Right lobe of liver (tissue), 6 donors: ENCODE data around the gene DNM3. TPM values are rescaled to one million over a fixed set of nuclear protein-coding genes. Genes with fewer than 3 reads are reported as not detected.

Experiments used
- ATAC-seq, 4 donors: fragments of 200-7000 bp; cut with Tn5 transposase; one replicate each; pipeline ENCODE4 v1.9.1; 2020; ENCODE audit warnings: mild to moderate bottlenecking in 4 of 4, moderate library complexity in 4 of 4
- DNase-seq, 3 donors: peaks; one replicate each; pipeline ENCODE4 v3.0.0-alpha.2; 2020
- H3K27ac ChIP-seq, 3 donors: fragments of 200-600 bp; one replicate each; pipeline ENCODE4 v1.8.0; 2022
- H3K27me3 ChIP-seq, 2 donors: fragments of 200-600 bp; one replicate each; pipeline ENCODE4 v1.8.0; 2022
- H3K36me3 ChIP-seq, 4 donors: fragments of 200-600 bp; sonication (generic) in 1 of 4; one replicate each; pipeline versions ENCODE4 v1.5.1 to v1.8.0; 2017 to 2022; ENCODE audit warnings: control low read depth in 1 of 4
- H3K4me1 ChIP-seq, 4 donors: fragments of 200-600 bp; sonication (generic) in 1 of 4; one replicate each; pipeline versions ENCODE4 v1.5.1 to v1.8.0; 2017 to 2022; ENCODE audit warnings: control low read depth in 1 of 4
- H3K4me3 ChIP-seq, 3 donors: fragments of 200-600 bp; one replicate each; pipeline ENCODE4 v1.8.0; 2022
- H3K9me3 ChIP-seq, 4 donors: fragments of 200-600 bp; sonication (generic) in 1 of 4; one replicate each; pipeline versions ENCODE4 v1.5.1 to v1.8.0; 2017 to 2022; ENCODE audit warnings: control low read depth in 1 of 4
- CTCF ChIP-seq, 4 donors: fragments of 200-600 bp in 3 of 4; fragments of 450-650 bp in 1 of 4; IDR thresholded peaks; one replicate each; pipeline versions ENCODE4 v1.5.1 to v1.8.0; 2016 to 2022; ENCODE audit warnings: antibody characterized with exemption in 4 of 4, mild to moderate bottlenecking in 2 of 4
- POLR2A ChIP-seq: fragments of 450-650 bp; IDR thresholded peaks from one replicate; pipeline ENCODE4 v1.6.1; 2017; ENCODE audit warnings: antibody characterized with exemption, mild to moderate bottlenecking
- WGBS: methylation state at CpG from one replicate; pipeline ENCODE4 v1.1.6; 2018; ENCODE audit warnings: low coverage, low lambda C conversion rate; ENCODE audit not compliant: insufficient coverage; ENCODE audit errors: missing lambda C conversion rate; 5-methylcytosine and 5-hydroxymethylcytosine counted together
- intact Hi-C, 2 donors: fragments of 100-400 bp; cut with DNase I; formaldehyde crosslinking; loops; one replicate each; pipeline versions ENCODE4 v1.11.2 to v1.14.1; 2022
- total RNA-seq, 6 experiments: library from RNA; depleted of rRNA in 2 of 6; stranded (reverse); fragments of >200 nt in 2 of 6; fragmentation: NEBNext Ultra II Directional in 3 of 6; extraction: Animal tissue kit (Norgen Biotek cat#: 25700) in 3 of 6; gene quantifications; one replicate each; pipeline versions ENCODE4 v1.1.0 to v1.2.4, GENCODE V29; 2016 to 2023
- donor health status: DM: no; HTN: yes; CAD: no.
- donor health status: DM: no; HTN: no; CAD: no.
- donor health status: DM: no; HTN: no; CAD: no.
- donor health status: DM: no; HTN: yes; CAD: no.
- donor health status: DM: no; HTN: yes; CAD: no.

Gene DNM3
- total RNA-seq, 6 experiments from 2014 or later = 0.29 to 0.92 (median 0.43) TPM

GRCh38 chr1:172185996-172186395 lies 344.7 kb downstream of the DNM3 start:
- H3K27ac ChIP-seq = no peak overlapping the region
- no peaks in the 10 kb centered on the region for H3K4me1 ChIP-seq
- ATAC-seq = no peak
- no peak for DNase-seq
- TF ChIP-seq POLR2A = no peak
- no peak for TF ChIP-seq CTCF (IDR thresholded peaks at IDR 0.05)
- 69% methylated on average over 3 of the region's 3 CpGs for WGBS
- H3K4me3 ChIP-seq = no peak overlapping the region
- intact Hi-C loops = no loop called here
- H3K36me3 ChIP-seq = no peaks in the 10 kb centered on the region
- H3K27me3 ChIP-seq = no peaks in the 10 kb centered on the region
- H3K9me3 ChIP-seq = no peaks in the 10 kb centered on the region

GRCh38 chr1:172201572-172201971 lies 360.3 kb downstream of the DNM3 start:
- Histone ChIP-seq H3K36me3 (no peaks in the 10 kb centered on the region), H3K27me3 (no peaks in the 10 kb centered on the region), H3K27ac (no peak overlapping the region), H3K9me3 (no peaks in the 10 kb centered on the region), H3K4me3 (no peak overlapping the region), H3K4me1 (no peaks in the 10 kb centered on the region)
- TF ChIP-seq POLR2A (no peak), CTCF (IDR thresholded peaks at IDR 0.05) (no peak)
- intact Hi-C loops = no loop called here
- WGBS = 73% methylated on average over 2 of the region's 3 CpGs
- ATAC-seq = no peak
- no peak for DNase-seq

GRCh38 chr1:172203135-172203823 lies 362.0 kb downstream of the DNM3 start:
- DNase-seq (no peak), ATAC-seq (no peak)
- no peaks in the 10 kb centered on the region for H3K4me1 ChIP-seq
- intact Hi-C loops = no loop called here
- H3K27ac ChIP-seq = no peak overlapping the region
- no peaks in the 10 kb centered on the region for H3K27me3 ChIP-seq
- no peak for TF ChIP-seq POLR2A
- no peak for TF ChIP-seq CTCF (IDR thresholded peaks at IDR 0.05)
- 46% methylated on average over 6 of the region's 8 CpGs for WGBS
- no peaks in the 10 kb centered on the region for H3K9me3 ChIP-seq
- no peaks in the 10 kb centered on the region for H3K36me3 ChIP-seq
- no peak overlapping the region for H3K4me3 ChIP-seq

GRCh38 chr1:172203902-172204301 lies 362.6 kb downstream of the DNM3 start:
- DNase-seq (no peak), ATAC-seq (no peak)
- no peaks in the 10 kb centered on the region for H3K27me3 ChIP-seq
- TF ChIP-seq POLR2A (no peak), CTCF (IDR thresholded peaks at IDR 0.05) (no peak)
- no peaks in the 10 kb centered on the region for H3K9me3 ChIP-seq
- H3K4me3 ChIP-seq = no peak overlapping the region
- intact Hi-C loops = no loop called here
- H3K4me1 ChIP-seq = no peaks in the 10 kb centered on the region
- H3K27ac ChIP-seq = no peak overlapping the region
- H3K36me3 ChIP-seq = no peaks in the 10 kb centered on the region

- no peak for ATAC-seq
Observed at GRCh38 chr1:172206256-172206655, 365.0 kb downstream of the DNM3 start.

More at GRCh38 chr1:172206256-172206655, 365.0 kb downstream of the DNM3 start:
- Histone ChIP-seq H3K4me3 (no peak overlapping the region), H3K36me3 (no peaks in the 10 kb centered on the region), H3K9me3 (no peaks in the 10 kb centered on the region), H3K27ac (no peak overlapping the region), H3K4me1 (no peaks in the 10 kb centered on the region), H3K27me3 (no peaks in the 10 kb centered on the region)
- intact Hi-C loops = no loop called here
- no peak for TF ChIP-seq POLR2A
- TF ChIP-seq CTCF (IDR thresholded peaks at IDR 0.05) = no peak
- DNase-seq = no peak
